ENCODE measurements around the gene PLPP3.

- TF ChIP-seq CTCF (tag by site-specific recombination; IDR thresholded peaks at IDR 0.05), result no peak
- no peak for TF ChIP-seq YY1 (tag by site-specific recombination; IDR thresholded peaks at IDR 0.05)
- no peak for TF ChIP-seq ZNF423 (tag by site-specific recombination; IDR thresholded peaks at IDR 0.05)
- TF ChIP-seq REST (tag by site-specific recombination; IDR thresholded peaks at IDR 0.05), result no peak
- TF ChIP-seq ZNF274 (IDR thresholded peaks at IDR 0.05; ENCODE audit: low read length), result no peak
- TF ChIP-seq ZNF274 (tag by site-specific recombination; IDR thresholded peaks at IDR 0.05; ENCODE audit: borderline replicate concordance), result no peak
- TF ChIP-seq HOXA7 (CRISPR knock-in tag; IDR thresholded peaks at IDR 0.05; ENCODE audit: borderline replicate concordance), result no peak
- TF ChIP-seq ZNF747 (tag by site-specific recombination; IDR thresholded peaks at IDR 0.05), result no peak
- no peak for TF ChIP-seq ZNF394 (tag by site-specific recombination; IDR thresholded peaks at IDR 0.05; ENCODE audit: borderline replicate concordance)
- TF ChIP-seq ZBTB17 (tag by site-specific recombination; IDR thresholded peaks at IDR 0.05), result no peak
- no peak for TF ChIP-seq HIC1 (tag by site-specific recombination; IDR thresholded peaks at IDR 0.05)
- no peak for TF ChIP-seq ZNF223 (tag by site-specific recombination; IDR thresholded peaks at IDR 0.05)
Measured at GRCh38 chr1:56517404-56518130, 61.8 kb downstream of the PLPP3 start.

Data from HEK293 (cell line).